Measurements from ENCODE around the gene PDSS2.

GRCh38 chr6:107459283-107460082, at the start of gene PDSS2:
- TF ChIP-seq, protein P1, sequence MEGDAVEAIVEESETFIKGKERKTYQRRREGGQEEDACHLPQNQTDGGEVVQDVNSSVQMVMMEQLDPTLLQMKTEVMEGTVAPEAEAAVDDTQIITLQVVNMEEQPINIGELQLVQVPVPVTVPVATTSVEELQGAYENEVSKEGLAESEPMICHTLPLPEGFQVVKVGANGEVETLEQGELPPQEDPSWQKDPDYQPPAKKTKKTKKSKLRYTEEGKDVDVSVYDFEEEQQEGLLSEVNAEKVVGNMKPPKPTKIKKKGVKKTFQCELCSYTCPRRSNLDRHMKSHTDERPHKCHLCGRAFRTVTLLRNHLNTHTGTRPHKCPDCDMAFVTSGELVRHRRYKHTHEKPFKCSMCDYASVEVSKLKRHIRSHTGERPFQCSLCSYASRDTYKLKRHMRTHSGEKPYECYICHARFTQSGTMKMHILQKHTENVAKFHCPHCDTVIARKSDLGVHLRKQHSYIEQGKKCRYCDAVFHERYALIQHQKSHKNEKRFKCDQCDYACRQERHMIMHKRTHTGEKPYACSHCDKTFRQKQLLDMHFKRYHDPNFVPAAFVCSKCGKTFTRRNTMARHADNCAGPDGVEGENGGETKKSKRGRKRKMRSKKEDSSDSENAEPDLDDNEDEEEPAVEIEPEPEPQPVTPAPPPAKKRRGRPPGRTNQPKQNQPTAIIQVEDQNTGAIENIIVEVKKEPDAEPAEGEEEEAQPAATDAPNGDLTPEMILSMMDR (conservative IDR thresholded peaks at IDR 0.05; ENCODE audit: low read depth, low read length) = peak; percentile 63
- peak; percentile 58; the same call in 1 of the 2 replicates for TF ChIP-seq POLR2A (IDR thresholded peaks at IDR 0.05; ENCODE audit: low read depth, low read length)
- peak; percentile 51; the same call in 1 of the 2 replicates for TF ChIP-seq MAZ (IDR thresholded peaks at IDR 0.05; ENCODE audit: borderline replicate concordance, low read depth, low read length)
- no peak for TF ChIP-seq USF2 (IDR thresholded peaks at IDR 0.05; ENCODE audit: low read depth, low read length)
- TF ChIP-seq CEBPB (IDR thresholded peaks at IDR 0.05; ENCODE audit: low read depth, low read length) = no peak

Measured in IMR-90 (cell line).